Heart left ventricle (tissue), 13 donors: ENCODE results near the gene ZFAND2B.

Experiments
- CTCF ChIP-seq, 12 donors: fragments of 200-600 bp; sonication (generic) in 4 of 12; IDR thresholded peaks; one replicate each; pipeline versions ENCODE4 v1.5.0 to v1.8.0; 2018 to 2022; ENCODE audit warnings: antibody characterized with exemption in 12 of 12, mild to moderate bottlenecking in 5 of 12
- POLR2A ChIP-seq, 2 donors: fragments of 450-650 bp; IDR thresholded peaks; one replicate each; pipeline ENCODE4 v1.6.1; 2017; ENCODE audit warnings: antibody characterized with exemption in 2 of 2, mild to moderate bottlenecking in 2 of 2, moderate library complexity in 2 of 2
- donor health status: ischemic (EF 13 %, LVEDD 7.1; RV severe dilation, severe dysfunction).
- donor health status: DM: no; HTN: yes; CAD: no.
- donor health status: DM: no; HTN: no; CAD: no.
- donor health status: ischemic (EF 25% LVEDD 6.9; RV normal size, moderate dysfunction).
- donor health status: ischemic (EF 25% LVEDD 5.7; RV mildly dilated, moderate dysfunction).
- donor health status: ischemic (EF 35%, LVEDD 5.7; RV mildly dilated, moderate dysfunction).
- donor health status: nonischemic (EF 11% LVEDD 7.7; RV severe dilation, severe dysfunction).
- donor health status: DM: yes; HTN: yes; CAD: no.
- donor health status: PGD.
- donor health status: ischemic (EF 29% LVEDD 5.4; RV normal size, mild dysfunction).
- donor health status: nonischemic (EF 23%, LVEDD 6.1; RV moderate dilation, normal function).

GRCh38 chr2:219253753-219254589 lies 47.4 kb downstream of the ZFAND2B start, which contains the start of gene TUBA4A:
- TF ChIP-seq POLR2A (IDR thresholded peaks at IDR 0.05) (peak; percentile 88 to 99), CTCF (IDR thresholded peaks at IDR 0.05) (peak in 5 of 12 donors; percentile 13 to 26 (median 19))
